ENCODE data around the gene ZNF426.

Gene ZNF426

GRCh38 chr19:9494096-9494495 lies 44.3 kb downstream of the ZNF426 start:
- no peak for DNase-seq

- no peak for DNase-seq
These were observed 51.4 kb downstream of the ZNF426 start for GRCh38 chr19:9487016-9487415.

- DNase-seq, result no peak
These were observed 53.3 kb downstream of the ZNF426 start for GRCh38 chr19:9485140-9485539.

GRCh38 chr19:9474975-9475374 lies 63.5 kb downstream of the ZNF426 start:
- no peak for DNase-seq

Measured in NCI-H1092 (cell line).